Body of pancreas (tissue), 4 donors: ENCODE data around the gene TMEM151A.

Experiments used
- POLR2A ChIP-seq, 3 donors: fragments of 450-650 bp; IDR thresholded peaks; one replicate each; pipeline ENCODE4 v1.6.1; 2016; ENCODE audit warnings: antibody characterized with exemption in 3 of 3, mild to moderate bottlenecking in 2 of 3
- TF ChIP-seq, protein P1 (sequence below), 7 experiments: fragments of 450-650 bp in 4 of 7; fragments of 200-600 bp in 3 of 7; sonication (generic) in 3 of 7; IDR thresholded peaks; one replicate each; pipeline ENCODE4 v1.5.1; 2016 to 2019; ENCODE audit warnings: antibody characterized with exemption in 7 of 7

DNA sequence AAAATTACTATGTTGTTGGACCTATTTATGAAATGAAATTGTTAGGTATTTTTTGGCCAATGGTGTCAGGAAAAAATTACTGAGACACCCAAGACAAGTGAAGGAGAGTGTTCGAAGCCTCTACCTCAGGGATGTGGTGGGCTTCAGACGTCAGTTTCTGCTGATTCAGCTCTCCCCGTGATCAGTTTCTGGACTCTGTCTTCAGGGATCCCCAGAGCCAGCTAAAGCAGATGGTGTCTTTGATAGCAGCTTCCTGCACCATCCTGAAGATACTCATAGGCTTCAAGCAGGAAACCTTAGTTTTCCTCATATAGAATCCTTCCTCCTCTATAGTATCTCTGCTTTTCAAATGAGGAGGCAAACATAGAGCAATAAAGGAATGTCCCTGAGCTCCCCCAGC lies 17.8 kb downstream of the TMEM151A start:
- TF ChIP-seq, protein P1, sequence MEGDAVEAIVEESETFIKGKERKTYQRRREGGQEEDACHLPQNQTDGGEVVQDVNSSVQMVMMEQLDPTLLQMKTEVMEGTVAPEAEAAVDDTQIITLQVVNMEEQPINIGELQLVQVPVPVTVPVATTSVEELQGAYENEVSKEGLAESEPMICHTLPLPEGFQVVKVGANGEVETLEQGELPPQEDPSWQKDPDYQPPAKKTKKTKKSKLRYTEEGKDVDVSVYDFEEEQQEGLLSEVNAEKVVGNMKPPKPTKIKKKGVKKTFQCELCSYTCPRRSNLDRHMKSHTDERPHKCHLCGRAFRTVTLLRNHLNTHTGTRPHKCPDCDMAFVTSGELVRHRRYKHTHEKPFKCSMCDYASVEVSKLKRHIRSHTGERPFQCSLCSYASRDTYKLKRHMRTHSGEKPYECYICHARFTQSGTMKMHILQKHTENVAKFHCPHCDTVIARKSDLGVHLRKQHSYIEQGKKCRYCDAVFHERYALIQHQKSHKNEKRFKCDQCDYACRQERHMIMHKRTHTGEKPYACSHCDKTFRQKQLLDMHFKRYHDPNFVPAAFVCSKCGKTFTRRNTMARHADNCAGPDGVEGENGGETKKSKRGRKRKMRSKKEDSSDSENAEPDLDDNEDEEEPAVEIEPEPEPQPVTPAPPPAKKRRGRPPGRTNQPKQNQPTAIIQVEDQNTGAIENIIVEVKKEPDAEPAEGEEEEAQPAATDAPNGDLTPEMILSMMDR (IDR thresholded peaks at IDR 0.05), result no peak
- TF ChIP-seq POLR2A (IDR thresholded peaks at IDR 0.05), result no peak
